CD1c-positive myeloid dendritic cell (primary cell): Measurements from ENCODE around the gene KIFC3.
"Not testable (repeated sequence)": the region's sequence is repeated elsewhere in the genome, so short reads cannot be mapped to it uniquely, and the experiment has no call there.

Source experiments
- DNase-seq: peaks from one replicate; pipeline ENCODE4 v3.0.0-alpha.2; 2016; ENCODE audit errors: extremely low spot score

The KIFC3 gene

DNA sequence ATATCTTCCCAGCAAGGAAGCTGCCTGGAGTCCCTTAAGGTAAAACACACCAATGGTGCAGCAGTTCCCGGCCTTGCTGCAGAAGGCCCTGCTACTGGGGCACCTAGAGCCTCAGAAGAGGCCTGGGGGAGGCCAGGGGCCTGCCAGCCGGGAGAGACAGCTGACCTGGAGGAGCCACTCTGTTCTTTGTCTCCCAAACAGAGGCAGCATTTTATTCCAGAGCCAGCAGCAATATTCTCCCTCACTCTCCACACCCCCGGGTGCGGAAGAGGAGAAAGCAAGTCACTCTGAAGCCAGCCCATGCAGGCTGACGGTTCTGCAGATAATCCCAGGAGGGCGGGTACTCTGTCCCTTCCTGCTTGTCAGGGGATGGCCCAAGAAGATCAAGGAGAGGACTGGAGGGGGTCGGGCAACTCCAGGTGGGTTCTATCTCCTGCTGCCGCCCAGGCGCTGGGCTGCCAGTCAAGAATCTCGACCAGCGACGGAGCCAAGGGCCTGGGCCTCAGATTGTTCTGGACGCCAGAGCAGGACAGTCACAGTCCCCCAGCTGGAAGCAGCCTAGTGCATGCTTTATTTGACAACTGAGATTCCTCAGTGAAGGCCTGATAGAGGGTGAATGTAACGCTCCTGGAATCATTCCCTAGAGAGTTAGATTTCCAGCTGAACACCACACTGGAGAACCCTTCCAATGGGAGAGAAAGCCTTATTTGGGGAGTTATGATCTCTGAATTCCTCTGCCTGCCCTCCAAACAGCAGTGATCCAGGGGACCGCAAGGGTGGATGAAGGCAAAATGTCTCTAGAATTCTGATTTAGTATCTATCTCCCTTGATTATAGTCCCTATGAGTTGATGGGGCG is 1.1 kb upstream of the KIFC3 start:
- no peak for DNase-seq

DNA sequence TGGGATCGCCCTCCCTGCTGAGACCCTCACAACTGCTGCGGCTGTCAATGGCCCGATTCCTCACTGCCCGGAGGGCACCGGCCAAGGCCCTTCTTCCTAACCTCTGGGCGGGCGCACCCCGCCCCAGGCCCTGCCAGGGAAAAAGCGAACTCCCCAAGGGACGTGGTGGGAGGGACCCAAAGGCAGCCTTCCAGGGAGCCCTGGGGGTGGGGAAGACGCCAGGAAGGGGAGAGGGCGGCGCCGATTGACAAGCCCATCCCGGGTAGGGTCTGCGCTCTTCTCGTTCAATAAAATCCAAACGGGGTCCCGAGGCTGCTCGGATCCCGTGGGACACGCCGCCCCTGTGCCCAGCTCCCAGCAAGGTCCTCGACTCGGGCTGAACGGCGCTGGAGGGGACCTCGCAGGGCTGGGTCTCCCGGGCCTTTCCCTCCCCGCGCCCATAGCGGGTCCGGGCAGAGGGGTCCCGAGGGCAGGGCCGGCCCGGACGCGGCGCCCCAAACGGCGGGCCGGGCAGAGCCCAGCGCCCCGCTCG is 416 bp downstream of the KIFC3 start:
- peak; percentile 53 for DNase-seq

DNA sequence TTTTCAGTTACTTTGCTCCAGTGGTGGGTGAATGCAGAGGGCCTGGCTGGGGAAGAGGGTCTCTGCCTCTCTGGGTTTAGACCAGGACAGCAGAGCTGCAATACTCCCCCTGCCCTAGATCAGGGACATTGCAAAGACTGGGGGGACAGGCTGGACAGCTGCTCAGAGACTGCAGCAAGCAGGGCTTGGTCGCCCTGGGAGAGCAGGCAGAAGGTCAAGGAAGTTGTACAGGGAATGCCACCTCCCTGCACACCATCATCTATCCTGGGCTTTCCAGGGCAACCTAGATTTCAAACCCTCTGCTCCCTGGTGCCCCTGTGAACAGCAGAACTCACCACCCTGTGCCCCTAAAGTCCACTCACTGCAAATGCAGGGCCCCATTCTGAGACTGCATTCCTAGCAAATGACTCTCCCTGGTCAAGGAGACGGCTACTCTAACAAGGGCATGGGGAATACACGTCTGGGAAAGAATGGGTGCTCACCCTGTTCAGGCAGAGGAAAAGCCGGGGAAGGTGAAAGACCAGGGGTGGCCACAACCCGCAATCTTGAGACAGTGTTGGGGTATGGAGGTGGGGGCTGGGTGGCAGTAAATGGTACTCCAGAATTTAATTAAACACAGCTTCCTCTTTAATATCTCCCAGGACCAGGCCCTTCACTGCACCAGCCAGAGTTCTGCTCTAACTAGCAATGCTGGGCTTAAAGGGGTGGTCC is 1.0 kb downstream of the KIFC3 start:
- no peak for DNase-seq

DNA sequence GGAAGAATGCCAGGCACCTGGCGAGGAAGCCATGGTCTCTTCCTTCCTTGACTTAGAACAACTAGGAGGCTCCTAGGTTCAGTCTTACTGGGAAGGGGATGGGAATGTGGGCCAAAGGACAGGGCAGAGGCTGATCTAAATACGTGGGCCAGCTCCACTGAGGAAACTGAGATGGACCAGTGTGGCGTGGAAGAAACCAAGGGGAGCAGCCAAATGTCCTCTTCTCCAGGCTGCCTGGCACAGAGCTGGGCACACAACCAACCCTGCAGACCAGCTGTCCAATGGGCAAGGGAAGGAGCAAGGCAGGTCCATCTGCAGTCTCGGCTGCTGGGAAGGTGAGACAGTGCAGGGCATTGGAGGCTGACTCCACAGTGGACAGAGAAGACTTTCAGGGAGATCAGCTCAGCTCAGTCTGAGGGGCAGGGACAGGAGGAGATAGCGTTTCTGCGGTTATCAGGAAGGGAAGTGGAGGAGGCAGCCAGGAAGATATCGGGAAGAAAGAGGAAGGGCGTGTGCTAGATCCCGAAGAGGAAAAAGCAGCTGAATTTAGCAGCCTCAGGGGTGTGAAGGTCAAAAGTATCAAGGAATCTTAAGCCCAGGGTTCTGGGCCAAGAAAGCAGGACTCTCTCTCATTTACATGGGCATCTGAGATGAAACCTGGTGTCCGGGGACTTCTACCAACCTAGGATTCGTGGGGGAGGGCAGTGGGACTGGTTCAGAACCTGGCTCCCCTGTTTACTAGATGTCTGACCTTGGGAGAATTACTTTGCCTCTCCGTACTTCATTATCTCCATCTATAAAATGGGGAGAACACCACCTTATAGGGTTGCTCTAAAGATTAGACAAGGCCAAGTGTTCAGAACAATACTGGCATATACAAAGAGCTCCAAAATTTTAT is 1.8 kb downstream of the KIFC3 start:
- peak; percentile 58 for DNase-seq

DNA sequence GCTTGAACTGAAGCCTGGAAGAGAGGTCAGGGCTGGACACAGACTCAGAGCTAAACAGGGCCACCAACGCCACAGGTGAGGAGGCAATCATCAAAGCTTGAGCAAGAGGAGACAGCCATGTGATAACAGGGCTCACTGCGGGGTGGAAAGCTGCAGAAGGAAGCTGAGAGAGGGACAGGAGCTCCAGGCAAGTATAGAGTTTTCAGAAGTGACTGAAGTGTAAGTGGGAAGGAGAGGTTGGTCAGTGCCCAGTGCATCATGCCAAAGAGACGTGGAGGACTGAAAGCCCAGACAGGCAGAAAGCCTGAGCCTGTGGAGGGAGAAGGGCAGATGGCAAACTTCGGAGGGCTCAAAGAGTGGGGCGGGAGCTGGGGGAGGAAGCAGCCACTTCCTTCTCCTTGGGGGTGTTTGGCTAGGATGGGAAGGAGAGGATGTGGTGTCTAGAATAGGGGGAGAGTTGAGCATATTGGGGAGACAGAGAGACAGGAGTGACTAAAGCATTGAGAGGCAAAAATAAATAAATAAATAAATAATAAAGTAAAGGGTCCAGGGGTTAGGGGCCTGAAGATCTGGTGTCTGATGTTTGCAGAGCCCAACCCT is 2.6 kb downstream of the KIFC3 start:
- DNase-seq: peak; percentile 47

DNA sequence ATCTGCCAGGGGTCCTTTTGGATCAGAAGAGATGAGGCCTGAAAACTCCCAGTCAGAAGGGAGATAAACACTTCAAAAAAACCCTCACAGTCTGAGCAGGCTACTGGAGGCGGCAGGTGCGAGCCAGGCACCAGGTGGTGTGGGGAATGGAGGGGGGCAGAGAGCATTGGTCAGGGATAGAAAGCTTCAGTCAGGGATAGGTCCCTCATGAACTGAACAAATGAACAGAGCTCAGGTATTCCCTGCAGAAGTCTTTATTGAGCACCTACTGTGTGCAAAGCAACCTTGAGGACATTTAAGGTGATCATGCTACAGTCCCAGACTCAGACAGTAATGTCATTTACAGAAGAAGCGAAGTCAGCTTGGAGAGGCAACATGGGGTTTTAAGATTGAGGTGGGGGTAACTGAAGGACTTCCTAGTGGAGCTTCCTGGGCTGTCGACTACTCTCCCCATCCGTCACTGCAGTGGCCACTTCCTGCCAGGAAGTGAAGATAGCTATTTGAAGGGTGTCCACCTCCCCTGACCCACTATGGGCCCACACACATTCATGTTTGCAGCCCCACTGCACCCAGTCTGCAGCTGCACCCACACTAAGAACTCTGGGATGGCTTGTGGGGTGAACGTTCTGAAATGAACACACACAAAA is 3.2 kb downstream of the KIFC3 start:
- no peak for DNase-seq

DNA sequence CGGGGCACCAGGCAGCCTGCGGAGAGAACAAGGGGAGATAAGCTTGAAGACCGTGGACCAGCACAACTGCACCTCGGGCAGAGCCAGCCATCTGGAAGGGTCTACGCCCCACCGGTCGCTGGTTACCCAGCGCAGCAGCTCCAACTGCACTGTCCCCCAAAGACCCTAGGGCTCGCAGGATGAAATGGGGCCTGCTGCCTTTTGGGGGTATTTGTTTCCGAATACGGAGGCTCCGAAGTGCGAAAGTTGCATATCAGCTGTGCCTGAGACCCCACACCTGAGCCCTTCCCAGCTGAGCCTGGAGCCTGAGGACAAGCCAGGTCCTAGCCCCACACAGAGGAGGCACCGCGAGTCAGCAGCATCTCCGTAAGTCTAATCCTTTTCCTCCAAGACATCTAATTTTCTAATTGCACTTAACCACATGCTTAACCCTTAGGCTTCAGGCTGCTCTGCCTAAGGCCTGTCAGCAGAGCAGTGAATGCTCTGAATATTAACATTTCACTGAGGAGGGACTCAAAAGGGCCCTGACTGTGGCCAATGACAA is 4.0 kb downstream of the KIFC3 start:
- no peak for DNase-seq

DNA sequence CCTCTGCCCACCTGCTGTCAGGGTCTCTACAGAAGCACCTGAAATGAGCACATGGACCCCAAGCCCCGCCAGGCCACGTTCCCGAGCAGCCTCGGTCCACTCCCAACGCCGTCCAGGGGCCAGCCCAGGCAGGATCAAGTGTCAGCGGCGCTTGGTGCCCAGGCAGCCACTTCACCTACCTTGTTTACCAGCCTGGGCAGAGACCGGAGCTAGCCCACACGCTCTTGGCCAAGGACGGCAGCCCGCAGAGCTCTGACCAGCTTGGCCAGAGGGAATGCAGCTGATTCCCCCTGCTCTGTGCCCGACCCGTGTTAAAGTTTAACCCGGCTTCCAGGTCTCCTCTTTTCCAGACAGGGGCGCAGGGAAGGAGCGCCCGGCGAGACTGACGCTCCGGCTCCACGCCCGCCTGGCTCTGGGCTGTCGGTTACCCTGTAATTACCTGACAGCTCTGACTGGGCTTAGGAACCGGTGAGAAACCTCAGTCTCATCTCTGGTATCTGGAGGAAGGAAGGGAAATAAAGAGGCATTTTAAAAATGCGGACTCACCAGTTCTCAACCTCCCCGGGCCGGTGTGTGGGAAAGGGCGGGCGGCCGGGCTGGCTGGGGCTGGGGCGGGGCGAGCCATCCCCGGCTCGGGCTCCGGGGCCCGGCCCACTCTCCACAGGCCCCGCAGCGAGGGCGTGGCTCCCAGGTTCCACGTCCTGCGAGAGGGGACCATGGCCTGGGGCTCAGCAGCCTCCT is 4.6 kb downstream of the KIFC3 start:
- no peak for DNase-seq

DNA sequence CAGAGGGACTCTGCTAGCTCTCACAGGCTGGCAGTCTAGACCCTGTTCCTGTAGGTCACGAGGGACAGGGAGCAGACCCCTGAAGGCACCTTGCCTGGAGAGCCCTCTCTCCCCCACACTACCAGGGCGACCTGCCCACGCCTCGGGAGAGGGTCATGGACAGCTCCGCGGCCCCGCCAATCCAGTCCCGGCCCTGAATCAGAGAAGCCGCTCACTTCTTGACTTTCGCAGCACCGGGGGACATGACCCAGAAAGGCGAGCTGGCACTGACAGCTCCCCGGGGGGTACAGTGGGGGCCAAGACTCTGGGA is 5.1 kb downstream of the KIFC3 start:
- DNase-seq: no peak

DNA sequence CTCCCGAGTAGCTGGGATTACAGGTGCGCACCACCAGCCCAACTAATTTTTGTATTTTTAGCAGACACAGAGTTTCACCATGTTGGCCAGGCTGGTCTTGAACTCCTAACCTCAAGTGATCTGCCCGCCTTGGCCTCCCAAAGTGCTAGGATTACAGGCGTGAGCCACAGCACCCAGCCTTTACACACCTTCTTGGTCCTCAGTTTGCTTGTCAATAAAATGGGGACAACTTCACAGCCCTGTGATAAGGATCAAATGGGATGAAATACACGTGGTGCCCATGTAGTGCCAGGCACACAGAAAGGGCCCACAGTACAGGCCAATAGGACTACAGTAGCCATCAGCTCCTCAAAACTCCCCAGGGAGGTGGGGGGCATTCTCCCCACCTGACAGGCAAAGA is 6.3 kb downstream of the KIFC3 start:
- not testable (repeated sequence) for DNase-seq

DNA sequence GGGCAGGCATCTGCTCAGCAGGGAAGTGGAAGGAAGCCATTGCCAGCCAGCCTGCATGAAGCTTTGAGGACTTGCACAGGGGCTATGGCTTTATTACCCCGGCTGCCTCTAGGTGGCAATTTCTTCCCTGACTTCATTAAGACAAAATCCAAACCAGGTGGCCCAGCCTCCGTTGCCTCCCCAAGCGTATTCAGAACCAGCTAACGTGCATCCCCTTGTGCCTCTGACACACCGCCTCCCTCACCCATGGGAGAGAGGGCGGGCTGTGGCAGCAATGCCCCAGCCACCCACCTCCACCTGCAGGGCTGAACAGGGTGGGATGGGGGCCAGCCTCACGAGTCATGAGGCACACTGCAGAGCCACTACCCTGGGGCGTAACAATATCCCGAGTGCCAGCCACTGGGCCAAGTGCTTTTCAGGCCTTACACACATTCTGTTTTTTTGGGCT is 6.8 kb downstream of the KIFC3 start:
- DNase-seq: peak; percentile 28

DNA sequence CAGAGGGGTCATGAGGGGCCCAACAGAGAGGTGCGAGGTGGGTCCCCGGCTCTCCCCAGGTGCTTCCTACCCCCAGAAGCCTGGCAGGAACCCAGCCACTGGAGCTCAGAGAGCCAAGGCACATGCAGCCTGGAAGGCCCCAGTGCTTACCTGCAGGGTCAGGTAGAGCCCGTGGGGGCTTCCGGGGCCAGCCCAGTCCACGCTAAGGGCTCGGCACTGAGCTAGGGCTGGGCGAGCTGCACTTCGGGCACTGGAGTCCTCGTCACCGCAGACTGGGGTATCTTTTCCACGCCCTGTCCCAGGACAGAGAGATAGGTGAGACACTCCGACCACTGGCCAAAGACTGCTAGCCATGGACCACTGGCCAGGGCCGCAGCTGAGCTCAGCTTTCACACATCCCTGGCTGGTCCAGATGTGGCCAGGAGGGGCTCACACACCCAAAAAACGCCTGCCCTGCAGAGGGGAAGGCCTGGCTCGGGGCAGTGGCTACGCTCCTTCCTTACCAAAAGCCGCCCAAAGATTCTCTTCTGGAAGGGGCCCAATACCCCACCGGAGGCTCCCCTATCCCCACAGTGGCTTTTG is 7.4 kb downstream of the KIFC3 start:
- DNase-seq: no peak

DNA sequence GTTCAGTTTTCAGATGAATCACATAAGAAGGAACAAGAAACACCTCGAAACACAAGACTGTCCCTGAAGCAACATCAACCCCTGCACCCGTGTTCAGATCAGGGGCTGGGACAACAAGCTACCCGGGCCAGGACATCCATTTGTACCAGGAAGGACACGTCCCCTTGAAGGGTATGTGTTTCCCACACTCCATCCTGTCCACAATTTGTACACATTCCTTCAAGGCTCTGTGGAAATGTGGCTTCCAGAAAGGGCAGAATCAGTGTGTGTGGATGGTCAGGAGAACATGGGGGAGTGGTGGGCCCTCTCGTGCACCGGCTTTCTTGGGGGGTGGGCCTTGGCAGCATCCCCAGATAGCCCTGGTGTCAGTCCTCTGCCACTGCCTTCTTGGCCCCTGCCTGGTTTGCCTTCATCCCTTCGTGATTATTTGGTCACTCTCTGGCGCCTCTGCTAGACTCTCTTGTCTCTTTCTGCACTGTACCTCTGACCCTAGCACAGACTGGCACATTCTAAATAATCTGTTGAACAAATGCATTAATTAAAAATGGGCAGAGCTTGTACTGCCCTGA is 10.3 kb downstream of the KIFC3 start:
- DNase-seq: no peak

DNA sequence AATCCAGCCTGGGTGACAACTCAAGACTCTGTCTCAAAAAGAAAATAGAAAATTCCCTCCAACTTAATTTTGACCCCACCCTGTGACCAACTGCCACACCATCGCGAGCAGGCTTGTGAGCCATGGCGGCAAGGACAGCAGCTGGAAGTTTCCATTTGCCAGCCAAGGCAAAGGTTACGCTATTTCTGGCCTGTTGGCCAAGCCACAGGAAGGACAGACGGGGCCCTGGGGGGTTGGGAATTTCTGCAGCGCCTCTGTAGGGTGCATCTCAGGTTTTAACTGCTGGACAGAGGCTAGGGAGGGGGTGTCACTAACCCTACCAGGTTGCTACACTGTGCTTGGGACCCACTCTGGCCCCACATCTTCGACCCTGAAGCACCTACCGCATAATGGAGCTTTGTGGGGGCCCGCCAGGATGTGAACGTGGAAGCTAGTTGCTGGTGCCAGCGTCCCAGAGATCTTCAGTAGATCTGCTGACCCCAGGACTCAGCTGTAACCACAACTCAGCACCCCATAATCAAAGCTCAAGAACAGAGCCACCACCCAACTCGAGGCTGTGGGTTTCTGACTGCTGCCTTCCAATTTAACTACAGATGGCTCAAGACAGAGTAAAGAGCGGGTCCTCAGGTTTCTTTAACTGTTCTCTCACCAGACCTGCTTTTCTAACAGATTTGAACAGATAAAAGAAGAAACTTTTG is 10.9 kb downstream of the KIFC3 start:
- DNase-seq: no peak

DNA sequence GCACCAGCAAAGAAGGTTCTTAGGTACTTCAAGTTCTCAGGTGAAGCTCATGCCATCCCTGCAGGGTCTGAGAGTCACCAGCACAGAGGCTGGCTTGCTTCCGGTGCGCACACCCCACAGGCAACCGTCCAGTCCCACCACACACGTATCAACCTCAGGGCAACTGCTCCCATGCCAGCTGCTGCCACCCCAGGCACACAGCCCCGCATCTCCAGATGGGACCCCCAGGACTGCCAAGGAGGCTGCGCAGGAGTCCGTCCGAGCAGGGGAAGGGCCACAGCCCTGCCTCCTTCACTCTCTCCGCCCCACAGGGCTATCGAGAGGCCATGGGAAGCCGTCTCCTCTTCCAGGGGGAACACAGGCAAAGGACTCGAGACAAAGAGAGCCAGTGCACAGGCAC is 13.3 kb downstream of the KIFC3 start:
- no peak for DNase-seq

DNA sequence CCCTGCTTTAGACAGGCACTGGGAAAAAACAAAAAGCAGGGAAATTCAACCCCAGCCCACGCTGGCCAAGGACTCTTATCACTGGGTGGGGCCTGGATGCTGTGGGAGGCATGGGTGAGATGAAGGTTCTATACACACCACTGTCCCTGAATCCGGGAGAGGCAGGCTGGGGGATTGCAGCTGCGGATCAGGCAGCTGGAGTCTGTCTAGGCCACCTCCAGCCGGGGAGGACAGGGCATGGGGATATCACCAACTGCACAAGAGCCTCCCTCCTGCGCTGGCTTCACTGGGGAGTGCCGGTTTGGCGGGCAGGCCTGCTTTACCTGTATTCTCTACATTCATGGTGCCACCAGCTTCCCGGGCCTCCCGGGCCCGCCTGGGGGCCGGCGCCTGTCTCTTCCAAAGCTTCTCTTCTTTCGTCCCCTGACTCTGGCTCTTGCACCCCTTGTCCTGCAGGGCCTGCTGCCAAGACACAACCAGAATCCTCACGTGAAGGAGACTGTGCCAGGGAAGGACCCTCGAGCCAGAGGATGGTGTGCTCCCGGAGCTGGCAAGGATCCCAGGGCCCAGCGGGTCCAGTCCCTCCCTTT is 13.9 kb downstream of the KIFC3 start:
- DNase-seq: no peak

DNA sequence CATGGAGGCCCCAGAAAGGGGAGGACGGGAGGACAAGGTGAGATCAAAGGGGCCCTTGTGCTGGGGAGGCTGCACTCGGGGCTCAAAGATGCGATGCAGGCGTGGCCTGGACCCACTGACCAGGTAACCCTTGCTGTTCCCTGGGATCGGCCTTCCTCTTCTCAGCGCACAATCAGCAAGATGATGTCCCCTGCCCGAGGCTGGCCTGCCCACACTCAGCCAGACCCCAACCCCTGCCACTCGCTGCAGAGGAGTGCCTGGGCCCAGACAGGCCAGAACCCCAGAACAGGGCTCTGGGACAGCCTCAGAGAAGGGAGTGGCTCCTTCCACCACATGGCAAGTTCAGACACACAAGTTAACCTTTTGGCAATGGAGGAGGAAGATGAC is 14.8 kb downstream of the KIFC3 start:
- DNase-seq: no peak
